ENCODE results near the gene SIPA1.

SIPA1 gene

GRCh38 chr11:65607614-65608426, 30.1 kb upstream of the SIPA1 start:
- Histone ChIP-seq H3K27ac (ENCODE audit: low read depth, low read length, poor library complexity, severe bottlenecking) (no peak overlapping the region), H3K9ac (ENCODE audit: low read length) (no peak overlapping the region), H3K4me2 (ENCODE audit: low read length) (no peak overlapping the region), H3F3A (ENCODE audit: insufficient read depth, low read length) (no peaks in the 10 kb centered on the region), H3K4me3 (ENCODE audit: low read depth, low read length, poor library complexity, severe bottlenecking) (no peak overlapping the region), H4K20me1 (ENCODE audit: insufficient read depth, low read length) (no peaks in the 10 kb centered on the region), H3K36me3 (ENCODE audit: insufficient read depth, low read length) (peaks cover 46% of the 10 kb centered on the region), H3K79me2 (ENCODE audit: insufficient read depth, low read length) (no peaks in the 10 kb centered on the region), H3K4me1 (ENCODE audit: insufficient read depth, low read length, severe bottlenecking) (peaks cover 16% of the 10 kb centered on the region), H3K27me3 (ENCODE audit: insufficient read depth, low read length) (no peaks in the 10 kb centered on the region), H3K9me2 (ENCODE audit: low read depth, low read length) (no peaks in the 10 kb centered on the region), H2AFZ (ENCODE audit: low read length) (no peak overlapping the region), H3K9me3 (ENCODE audit: low read length) (no peaks in the 10 kb centered on the region)
- TF ChIP-seq, protein P1, sequence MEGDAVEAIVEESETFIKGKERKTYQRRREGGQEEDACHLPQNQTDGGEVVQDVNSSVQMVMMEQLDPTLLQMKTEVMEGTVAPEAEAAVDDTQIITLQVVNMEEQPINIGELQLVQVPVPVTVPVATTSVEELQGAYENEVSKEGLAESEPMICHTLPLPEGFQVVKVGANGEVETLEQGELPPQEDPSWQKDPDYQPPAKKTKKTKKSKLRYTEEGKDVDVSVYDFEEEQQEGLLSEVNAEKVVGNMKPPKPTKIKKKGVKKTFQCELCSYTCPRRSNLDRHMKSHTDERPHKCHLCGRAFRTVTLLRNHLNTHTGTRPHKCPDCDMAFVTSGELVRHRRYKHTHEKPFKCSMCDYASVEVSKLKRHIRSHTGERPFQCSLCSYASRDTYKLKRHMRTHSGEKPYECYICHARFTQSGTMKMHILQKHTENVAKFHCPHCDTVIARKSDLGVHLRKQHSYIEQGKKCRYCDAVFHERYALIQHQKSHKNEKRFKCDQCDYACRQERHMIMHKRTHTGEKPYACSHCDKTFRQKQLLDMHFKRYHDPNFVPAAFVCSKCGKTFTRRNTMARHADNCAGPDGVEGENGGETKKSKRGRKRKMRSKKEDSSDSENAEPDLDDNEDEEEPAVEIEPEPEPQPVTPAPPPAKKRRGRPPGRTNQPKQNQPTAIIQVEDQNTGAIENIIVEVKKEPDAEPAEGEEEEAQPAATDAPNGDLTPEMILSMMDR (IDR thresholded peaks at IDR 0.05; ENCODE audit: low read length) = no peak
- TF ChIP-seq EZH2 (IDR thresholded peaks at IDR 0.05; ENCODE audit: borderline replicate concordance, low read length) = no peak

DNA sequence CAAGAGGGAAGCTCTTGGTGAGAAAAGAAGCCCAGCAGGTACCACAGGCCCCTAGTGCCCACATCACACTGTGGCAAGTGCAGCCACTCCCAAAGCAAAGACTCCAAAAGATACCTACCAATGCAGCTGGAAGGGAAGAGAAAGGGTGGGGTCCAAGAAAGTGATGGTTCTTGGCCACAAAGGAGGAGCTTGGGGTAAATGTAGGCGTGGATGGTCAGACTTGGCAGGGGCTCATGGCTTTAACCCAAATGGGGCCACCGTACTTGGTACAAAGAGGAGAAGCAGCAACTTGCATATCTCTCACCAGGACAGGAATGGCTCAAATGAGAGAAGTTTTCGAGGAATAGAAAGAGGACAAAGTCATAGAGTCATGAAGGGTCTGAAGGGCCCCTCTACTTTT, 28.7 kb upstream of the SIPA1 start:
- Histone ChIP-seq H3F3A (ENCODE audit: insufficient read depth, low read length) (no peaks in the 10 kb centered on the region), H3K9ac (ENCODE audit: low read length) (no peak overlapping the region), H3K79me2 (ENCODE audit: insufficient read depth, low read length) (no peaks in the 10 kb centered on the region), H3K9me2 (ENCODE audit: low read depth, low read length) (no peaks in the 10 kb centered on the region), H3K4me1 (ENCODE audit: insufficient read depth, low read length, severe bottlenecking) (peaks cover 27% of the 10 kb centered on the region), H3K27ac (ENCODE audit: low read depth, low read length, poor library complexity, severe bottlenecking) (no peak overlapping the region), H2AFZ (ENCODE audit: low read length) (no peak overlapping the region), H3K9me3 (ENCODE audit: low read length) (no peaks in the 10 kb centered on the region), H3K4me2 (ENCODE audit: low read length) (no peak overlapping the region), H3K27me3 (ENCODE audit: insufficient read depth, low read length) (no peaks in the 10 kb centered on the region), H3K36me3 (ENCODE audit: insufficient read depth, low read length) (peaks cover 35% of the 10 kb centered on the region), H4K20me1 (ENCODE audit: insufficient read depth, low read length) (no peaks in the 10 kb centered on the region), H3K4me3 (ENCODE audit: low read depth, low read length, poor library complexity, severe bottlenecking) (no peak overlapping the region)
- TF ChIP-seq, protein P1 (IDR thresholded peaks at IDR 0.05; ENCODE audit: low read length) = no peak
- no peak for TF ChIP-seq EZH2 (IDR thresholded peaks at IDR 0.05; ENCODE audit: borderline replicate concordance, low read length)

DNA sequence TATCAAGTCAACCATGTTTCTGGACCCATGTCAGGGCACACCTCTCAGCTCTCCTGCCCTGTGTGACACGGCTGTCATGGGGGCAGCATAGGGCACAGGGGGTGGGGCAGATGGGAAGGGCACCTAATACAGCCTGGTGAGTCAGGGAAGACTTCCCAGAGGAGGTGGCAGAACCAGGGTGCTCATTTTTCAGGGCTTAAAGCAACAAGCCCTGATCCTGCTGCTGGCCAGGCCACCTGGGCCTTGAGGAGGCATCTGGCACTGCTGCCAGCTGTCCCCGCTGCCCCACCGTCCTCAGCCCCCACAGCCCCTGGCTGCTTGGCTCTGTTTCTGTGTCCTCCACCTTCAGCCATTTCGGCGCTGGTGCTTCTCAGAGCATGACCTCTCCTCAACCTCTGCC, 28.2 kb upstream of the SIPA1 start:
- Histone ChIP-seq H3K4me1 (ENCODE audit: insufficient read depth, low read length, severe bottlenecking) (peaks cover 27% of the 10 kb centered on the region), H3K9me2 (ENCODE audit: low read depth, low read length) (no peaks in the 10 kb centered on the region), H4K20me1 (ENCODE audit: insufficient read depth, low read length) (no peaks in the 10 kb centered on the region), H3K9ac (ENCODE audit: low read length) (no peak overlapping the region), H3K27me3 (ENCODE audit: insufficient read depth, low read length) (no peaks in the 10 kb centered on the region), H3K4me2 (ENCODE audit: low read length) (no peak overlapping the region), H2AFZ (ENCODE audit: low read length) (no peak overlapping the region), H3K9me3 (ENCODE audit: low read length) (no peaks in the 10 kb centered on the region), H3F3A (ENCODE audit: insufficient read depth, low read length) (no peaks in the 10 kb centered on the region), H3K4me3 (ENCODE audit: low read depth, low read length, poor library complexity, severe bottlenecking) (no peak overlapping the region), H3K27ac (ENCODE audit: low read depth, low read length, poor library complexity, severe bottlenecking) (no peak overlapping the region), H3K79me2 (ENCODE audit: insufficient read depth, low read length) (no peaks in the 10 kb centered on the region), H3K36me3 (ENCODE audit: insufficient read depth, low read length) (peaks cover 31% of the 10 kb centered on the region)
- no peak for TF ChIP-seq EZH2 (IDR thresholded peaks at IDR 0.05; ENCODE audit: borderline replicate concordance, low read length)
- TF ChIP-seq, protein P1 (IDR thresholded peaks at IDR 0.05; ENCODE audit: low read length) = no peak

All from OCI-LY1 (cell line).